Embryonic facial prominence (tissue), 1 donor: ENCODE data around the gene HAUS7.
"Not testable (repeated sequence)": the region's sequence is repeated elsewhere in the genome, so short reads cannot be mapped to it uniquely, and the experiment has no call there.

Source experiments
- DNase-seq: peaks from one replicate; pipeline ENCODE4 v3.0.0-alpha.2; 2016; ENCODE audit errors: extremely low spot score

Gene HAUS7

GRCh38 chrX:153409414-153410101 lies 60.8 kb downstream of the HAUS7 start:
- DNase-seq, result no peak

DNA sequence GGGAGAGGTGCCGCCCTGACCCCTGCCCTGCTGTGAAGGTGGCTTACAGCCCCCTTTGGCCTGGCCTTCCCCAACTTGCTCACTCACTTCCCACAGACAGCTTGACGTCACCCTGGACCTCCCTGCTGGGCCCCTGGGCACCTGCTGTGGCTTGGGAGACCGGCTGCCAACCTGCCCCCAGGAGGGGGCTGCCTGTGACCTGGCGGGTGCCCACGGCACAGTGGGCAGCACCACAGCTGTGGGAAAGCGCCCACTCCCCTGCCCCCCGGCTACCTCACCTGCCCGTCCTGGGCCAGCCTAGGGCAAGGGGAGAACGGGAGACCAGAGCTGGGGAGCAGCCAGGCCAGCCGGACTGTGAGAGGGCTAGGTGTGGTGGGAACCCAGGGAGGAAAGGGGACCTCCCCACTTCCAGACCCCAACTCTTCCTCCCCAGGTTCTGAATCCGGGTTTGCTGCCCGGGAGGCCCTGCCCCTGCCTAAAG lies 61.5 kb downstream of the HAUS7 start:
- no peak for DNase-seq

DNA sequence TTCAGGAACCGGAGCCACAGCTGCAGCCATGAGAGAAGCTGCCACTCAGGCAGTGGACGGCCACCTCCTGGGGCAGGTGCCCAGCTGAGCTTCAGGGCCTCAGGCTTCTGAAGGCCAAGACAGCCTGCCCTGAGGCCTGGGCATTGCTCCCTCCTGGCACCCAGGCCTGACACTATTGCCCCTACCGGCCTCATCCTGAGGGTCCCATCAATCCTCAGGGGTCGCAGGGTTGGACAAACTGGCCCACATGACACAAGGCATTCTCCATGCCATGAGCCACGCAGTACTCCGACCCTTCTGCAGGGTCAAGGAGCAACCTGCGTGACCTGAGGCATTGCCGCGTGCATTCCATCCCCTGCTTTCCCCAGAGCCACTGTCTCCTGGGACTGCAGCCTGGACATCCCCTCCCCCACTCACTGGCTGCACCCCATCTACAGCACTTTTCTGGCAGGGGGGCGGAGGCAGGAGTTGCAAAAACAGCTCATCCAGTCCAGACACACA lies 62.1 kb downstream of the HAUS7 start:
- no peak for DNase-seq

DNA sequence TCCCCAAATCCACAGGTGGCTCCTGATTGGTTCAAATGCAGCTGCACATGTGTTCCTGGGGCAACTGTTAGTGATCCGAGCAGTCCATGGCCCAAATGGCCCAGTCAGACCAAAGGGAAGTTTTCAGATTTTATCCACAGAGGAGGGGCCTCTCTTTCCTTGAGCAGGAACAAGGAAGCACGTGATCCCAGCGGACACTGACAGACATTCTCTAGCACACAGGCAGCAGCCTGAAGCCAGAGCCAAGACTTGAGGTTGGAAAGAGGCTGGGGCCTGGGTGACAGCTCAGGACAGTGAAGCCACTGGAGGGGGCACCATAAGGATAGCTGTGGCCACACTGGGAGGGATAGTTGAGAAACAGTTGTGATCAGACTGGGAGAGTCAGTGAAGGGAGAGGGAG lies 62.6 kb downstream of the HAUS7 start:
- DNase-seq, result no peak

DNA sequence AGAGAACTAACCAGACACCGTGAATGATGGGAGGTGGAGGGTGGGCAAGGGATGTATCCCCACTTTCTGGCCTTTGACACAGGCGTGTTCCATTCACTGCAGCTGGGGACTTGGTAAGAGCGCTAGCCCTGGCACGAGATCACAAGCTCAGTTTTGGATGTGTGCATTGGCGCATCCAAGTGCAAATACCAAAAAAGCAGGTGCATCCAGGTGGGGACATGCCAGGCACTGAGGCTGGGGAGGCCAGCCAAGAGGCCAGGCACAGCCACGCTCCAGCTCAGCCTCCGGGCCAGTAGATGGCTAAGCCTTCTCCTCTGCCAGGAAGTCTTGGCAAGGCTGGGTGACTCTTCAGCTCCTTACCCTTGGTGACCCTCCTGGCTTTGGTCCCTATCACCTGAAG lies 63.5 kb downstream of the HAUS7 start:
- no peak for DNase-seq

DNA sequence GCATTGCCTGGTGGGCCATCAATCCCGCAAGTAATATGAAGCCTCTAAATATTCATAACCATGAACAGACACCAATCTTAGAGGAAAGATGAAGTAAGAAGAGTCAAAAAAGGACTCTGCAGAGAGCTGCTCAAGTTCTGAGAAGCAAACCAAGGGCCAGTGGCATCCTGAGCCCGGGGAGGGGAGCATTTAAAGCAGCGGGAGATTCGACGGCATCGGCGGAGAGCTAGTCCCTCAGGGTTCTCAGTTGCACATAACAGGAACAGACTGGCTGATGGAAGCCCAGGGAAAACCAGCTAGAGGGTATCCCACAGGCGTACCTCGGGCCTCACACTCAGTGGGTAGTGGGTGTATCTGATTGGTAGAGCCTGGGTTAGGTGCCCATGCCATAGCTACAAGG lies 64.4 kb downstream of the HAUS7 start:
- no peak for DNase-seq

DNA sequence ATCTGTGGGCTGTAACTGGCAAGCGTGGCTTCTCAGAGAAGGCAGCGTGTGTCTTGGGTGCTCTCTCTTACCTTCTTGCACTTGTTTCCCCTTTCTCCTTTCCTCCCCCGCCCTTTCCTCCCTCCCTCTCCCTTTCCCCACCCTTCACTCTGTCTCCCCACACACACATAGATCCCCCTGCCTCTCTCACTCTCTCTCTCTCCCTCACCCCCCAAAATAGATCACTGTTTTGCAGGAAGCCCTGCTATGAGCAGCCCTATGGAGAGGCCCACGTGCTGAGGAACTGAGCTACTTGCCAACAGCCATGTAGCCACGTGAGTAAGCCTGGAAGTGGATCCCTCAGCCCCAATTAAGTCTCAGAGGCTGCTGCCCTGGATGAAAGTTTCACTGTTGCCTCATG lies 65.0 kb downstream of the HAUS7 start:
- DNase-seq, result no peak

DNA sequence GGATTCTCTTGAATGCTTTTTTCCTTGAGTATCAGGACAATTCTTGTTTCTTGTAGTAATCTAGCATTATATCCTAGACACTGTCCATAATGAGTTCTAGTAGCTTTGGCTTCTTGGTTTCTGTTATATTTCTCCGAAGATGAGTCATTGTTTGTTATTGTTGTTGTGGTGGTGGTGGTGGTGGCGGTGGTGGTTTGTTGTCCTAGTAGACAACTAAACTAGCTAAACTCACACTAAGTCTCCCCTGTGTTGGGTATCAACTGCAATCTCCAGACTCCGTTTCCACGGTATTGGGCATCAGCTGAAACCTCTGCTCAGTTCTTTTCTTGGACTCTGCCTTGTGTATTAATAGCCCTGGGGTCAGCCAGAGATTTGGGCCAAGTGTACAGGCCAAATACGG lies 66.0 kb downstream of the HAUS7 start:
- DNase-seq, result not testable (repeated sequence)

- DNase-seq, result no peak
Measured at GRCh38 chrX:153401133-153401764, 69.1 kb downstream of the HAUS7 start, which contains the start of gene PNMA6E. TSS of gene PNMA6E (minus strand) at chrX:153401350. CDS start at chrX:153398849, 2,501 bp downstream.

DNA sequence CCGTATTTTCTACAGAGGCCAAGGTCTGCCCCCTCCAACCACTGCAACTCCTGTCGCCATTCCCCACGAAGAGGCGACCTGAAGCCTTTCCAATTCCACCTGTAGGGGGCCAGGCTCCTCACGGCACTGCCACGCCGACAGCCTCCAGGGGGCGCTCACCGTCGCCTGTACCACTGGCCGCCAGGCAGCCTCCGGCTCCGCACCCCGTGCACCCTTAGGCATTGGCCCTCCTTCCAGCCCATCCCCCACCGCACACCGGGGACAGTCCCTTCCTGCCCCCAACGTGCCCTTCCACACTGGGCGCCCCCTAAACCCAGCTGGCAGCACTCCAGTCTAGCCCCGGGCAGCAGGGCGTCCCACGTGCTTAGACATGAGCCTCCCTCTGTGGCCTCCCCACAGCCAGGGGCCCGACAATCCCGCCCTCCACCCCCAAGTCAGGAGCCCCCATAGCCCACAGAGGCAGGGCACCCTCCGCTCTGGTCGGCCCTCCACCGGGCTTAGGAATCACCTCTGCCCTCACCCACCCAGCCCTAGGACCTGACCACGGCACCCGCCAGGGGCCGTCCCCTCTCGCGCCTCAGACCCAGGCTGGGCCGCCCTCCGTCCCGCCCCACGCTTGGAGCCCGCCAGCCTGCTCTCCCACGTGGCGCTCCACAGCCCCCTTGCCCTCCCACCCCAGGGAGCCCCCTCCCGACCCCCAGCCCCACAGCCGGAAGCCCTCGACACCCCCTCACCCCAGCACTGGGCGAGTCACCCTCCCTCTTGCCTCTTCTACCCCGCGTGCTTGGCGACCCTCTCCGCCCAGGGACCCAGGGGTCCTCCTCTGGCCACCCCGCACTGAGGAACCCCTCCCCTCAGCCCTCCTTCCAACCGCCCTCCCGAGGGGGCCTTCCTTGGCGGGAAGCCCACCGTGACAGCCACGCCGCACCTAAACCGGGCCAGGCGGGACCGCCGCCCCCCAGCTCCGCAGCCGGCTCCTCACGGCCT lies 69.9 kb downstream of the HAUS7 start:
- no peak for DNase-seq

DNA sequence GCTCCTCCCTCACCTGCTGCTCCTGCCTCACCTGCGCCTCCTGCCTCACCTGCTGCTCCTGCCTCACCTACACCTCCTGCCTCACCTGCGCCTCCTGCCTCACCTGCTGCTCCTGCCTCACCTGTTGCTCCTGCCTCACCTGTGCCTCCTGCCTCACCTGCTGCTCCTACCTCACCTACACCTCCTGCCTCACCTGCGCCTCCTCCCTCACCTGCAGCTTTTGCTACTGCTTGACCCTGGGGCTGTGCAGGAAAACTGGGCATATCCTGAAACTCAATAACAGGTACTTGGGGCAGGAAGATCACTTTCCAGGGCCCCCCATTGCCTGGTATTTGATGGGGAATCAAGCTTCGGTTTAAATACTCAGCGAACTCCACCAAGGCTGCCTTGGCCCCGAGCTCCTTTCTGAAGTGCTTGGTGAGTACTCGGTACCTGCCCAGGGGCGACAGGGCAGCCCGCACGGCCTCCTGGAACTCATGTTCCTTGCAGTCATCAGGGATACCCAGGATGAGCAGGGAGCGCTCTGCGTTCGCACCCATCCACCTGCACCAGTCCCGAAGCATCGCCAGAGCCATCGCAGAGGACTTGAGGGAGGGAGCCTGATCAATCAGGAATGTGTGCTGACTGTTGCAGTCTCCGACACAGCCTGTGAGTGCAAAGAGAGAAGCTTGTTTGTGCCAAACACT lies 72.0 kb downstream of the HAUS7 start:
- no peak for DNase-seq
